GM12891 (cell line): ENCODE results near the gene PIK3CB.
"Not testable (repeated sequence)": the region's sequence is repeated elsewhere in the genome, so short reads cannot be mapped to it uniquely, and the experiment has no call there.

Experiments used
- DNase-seq: peaks from one replicate; pipeline ENCODE4 v3.0.0; 2011; ENCODE audit warnings: low spot score; ENCODE audit not compliant: insufficient read length
- FAIRE-seq: peaks from 2 replicates; lab custom pipeline; 2011; peaks lifted over from hg19 to GRCh38; lab: Jason Lieb, UNC
- PAX5 ChIP-seq: IDR thresholded peaks from 2 replicates; pipeline ENCODE4 v1.6.1; 2011; ENCODE audit warnings: low read length, moderate library complexity, mild to moderate bottlenecking; ENCODE audit not compliant: insufficient read depth, severe bottlenecking
- POLR2A ChIP-seq: IDR thresholded peaks from 2 replicates; pipeline ENCODE4 v1.6.1; 2011; ENCODE audit warnings: low read depth, low read length, control low read depth
- POLR2AphosphoS5 ChIP-seq: IDR thresholded peaks from 2 replicates; pipeline ENCODE4 v1.6.1; 2011; ENCODE audit warnings: low read depth, low read length, control low read depth
- POU2F2 ChIP-seq: IDR thresholded peaks from 2 replicates; pipeline ENCODE4 v1.6.1; 2011; ENCODE audit warnings: low read depth, mild to moderate bottlenecking, control low read depth, low read length, moderate library complexity
- SPI1 ChIP-seq: IDR thresholded peaks from 2 replicates; pipeline ENCODE4 v1.6.1; 2011; ENCODE audit warnings: low read depth, low read length, control low read depth
- TAF1 ChIP-seq: IDR thresholded peaks from 2 replicates; pipeline ENCODE4 v1.6.1; 2011; ENCODE audit warnings: low read depth, low read length, control low read depth

The PIK3CB gene

GRCh38 chr3:138687236-138687635 is 147.5 kb downstream of the PIK3CB start:
- TF ChIP-seq POLR2A (no peak), POU2F2 (no peak), PAX5 (no peak), SPI1 (no peak), POLR2AphosphoS5 (no peak)
- FAIRE-seq (no peak), DNase-seq (no peak)

GRCh38 chr3:138686771-138687221 is 147.9 kb downstream of the PIK3CB start:
- FAIRE-seq (peak; percentile 93), DNase-seq (peak; percentile 14)
- no peak for TF ChIP-seq SPI1

GRCh38 chr3:138684396-138684795 is 150.3 kb downstream of the PIK3CB start:
- DNase-seq = no peak
- no peak for FAIRE-seq
- TF ChIP-seq POU2F2 (no peak), POLR2AphosphoS5 (no peak), PAX5 (no peak), SPI1 (no peak), TAF1 (no peak), POLR2A (no peak)

GRCh38 chr3:138682648-138683047 is 152.1 kb downstream of the PIK3CB start:
- TF ChIP-seq POLR2AphosphoS5 (no peak), TAF1 (no peak), POLR2A (no peak), POU2F2 (no peak), SPI1 (no peak), PAX5 (no peak)
- DNase-seq (no peak), FAIRE-seq (no peak)

- TF ChIP-seq POU2F2 (no peak), PAX5 (no peak), POLR2AphosphoS5 (no peak), POLR2A (no peak), TAF1 (no peak), SPI1 (no peak)
- DNase-seq = no peak
- no peak for FAIRE-seq
These were observed 153.1 kb downstream of the PIK3CB start for GRCh38 chr3:138681463-138682220.

- DNase-seq, FAIRE-seq: not testable (repeated sequence)
These were observed 153.8 kb downstream of the PIK3CB start for GRCh38 chr3:138680974-138681373.

- no peak for DNase-seq
- FAIRE-seq = no peak
- TF ChIP-seq PAX5 (no peak), TAF1 (no peak), POLR2A (no peak), POU2F2 (no peak), SPI1 (no peak), POLR2AphosphoS5 (no peak)
These were observed 155.8 kb downstream of the PIK3CB start for GRCh38 chr3:138678874-138679392.

- DNase-seq (no peak), FAIRE-seq (no peak)
- no peak for TF ChIP-seq POU2F2
- no peak for TF ChIP-seq TAF1
- no peak for TF ChIP-seq SPI1
- TF ChIP-seq PAX5 = no peak
- TF ChIP-seq POLR2AphosphoS5 = no peak
- TF ChIP-seq POLR2A = no peak
These were observed 156.6 kb downstream of the PIK3CB start for GRCh38 chr3:138678086-138678485.

- FAIRE-seq (no peak), DNase-seq (no peak)
- TF ChIP-seq PAX5 (no peak), POLR2A (no peak)
These were observed 159.3 kb downstream of the PIK3CB start for GRCh38 chr3:138675393-138675792.

GRCh38 chr3:138673641-138674530 is 160.8 kb downstream of the PIK3CB start:
- TF ChIP-seq POLR2AphosphoS5 (no peak), SPI1 (no peak), POLR2A (no peak), PAX5 (no peak), POU2F2 (no peak), TAF1 (no peak)
- FAIRE-seq (no peak), DNase-seq (no peak)

GRCh38 chr3:138670407-138670806 is 164.3 kb downstream of the PIK3CB start:
- TF ChIP-seq TAF1 (no peak), POU2F2 (no peak), POLR2A (no peak), SPI1 (no peak), POLR2AphosphoS5 (no peak), PAX5 (no peak)
- no peak for FAIRE-seq

More at GRCh38 chr3:138670407-138670806, 164.3 kb downstream of the PIK3CB start:
- DNase-seq = no peak
